ENCODE results near the gene USP7.

- no peak for TF ChIP-seq EZH2 (IDR thresholded peaks at IDR 0.05; ENCODE audit: low read length)
- TF ChIP-seq, protein P1, sequence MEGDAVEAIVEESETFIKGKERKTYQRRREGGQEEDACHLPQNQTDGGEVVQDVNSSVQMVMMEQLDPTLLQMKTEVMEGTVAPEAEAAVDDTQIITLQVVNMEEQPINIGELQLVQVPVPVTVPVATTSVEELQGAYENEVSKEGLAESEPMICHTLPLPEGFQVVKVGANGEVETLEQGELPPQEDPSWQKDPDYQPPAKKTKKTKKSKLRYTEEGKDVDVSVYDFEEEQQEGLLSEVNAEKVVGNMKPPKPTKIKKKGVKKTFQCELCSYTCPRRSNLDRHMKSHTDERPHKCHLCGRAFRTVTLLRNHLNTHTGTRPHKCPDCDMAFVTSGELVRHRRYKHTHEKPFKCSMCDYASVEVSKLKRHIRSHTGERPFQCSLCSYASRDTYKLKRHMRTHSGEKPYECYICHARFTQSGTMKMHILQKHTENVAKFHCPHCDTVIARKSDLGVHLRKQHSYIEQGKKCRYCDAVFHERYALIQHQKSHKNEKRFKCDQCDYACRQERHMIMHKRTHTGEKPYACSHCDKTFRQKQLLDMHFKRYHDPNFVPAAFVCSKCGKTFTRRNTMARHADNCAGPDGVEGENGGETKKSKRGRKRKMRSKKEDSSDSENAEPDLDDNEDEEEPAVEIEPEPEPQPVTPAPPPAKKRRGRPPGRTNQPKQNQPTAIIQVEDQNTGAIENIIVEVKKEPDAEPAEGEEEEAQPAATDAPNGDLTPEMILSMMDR (optimal IDR thresholded peaks at IDR 0.05 in 1 of 3, IDR thresholded peaks at IDR 0.05 in 1 of 3, conservative IDR thresholded peaks at IDR 0.05 in 1 of 3; ENCODE audit: extremely low read depth in 1 of 3, insufficient read depth in 2 of 3, low read length in 3 of 3): no peak
These were observed 59.7 kb downstream of the USP7 start for GRCh38 chr16:8904018-8904430.
